ENCODE measurements around the gene ASTN2.

The ASTN2 gene

DNA sequence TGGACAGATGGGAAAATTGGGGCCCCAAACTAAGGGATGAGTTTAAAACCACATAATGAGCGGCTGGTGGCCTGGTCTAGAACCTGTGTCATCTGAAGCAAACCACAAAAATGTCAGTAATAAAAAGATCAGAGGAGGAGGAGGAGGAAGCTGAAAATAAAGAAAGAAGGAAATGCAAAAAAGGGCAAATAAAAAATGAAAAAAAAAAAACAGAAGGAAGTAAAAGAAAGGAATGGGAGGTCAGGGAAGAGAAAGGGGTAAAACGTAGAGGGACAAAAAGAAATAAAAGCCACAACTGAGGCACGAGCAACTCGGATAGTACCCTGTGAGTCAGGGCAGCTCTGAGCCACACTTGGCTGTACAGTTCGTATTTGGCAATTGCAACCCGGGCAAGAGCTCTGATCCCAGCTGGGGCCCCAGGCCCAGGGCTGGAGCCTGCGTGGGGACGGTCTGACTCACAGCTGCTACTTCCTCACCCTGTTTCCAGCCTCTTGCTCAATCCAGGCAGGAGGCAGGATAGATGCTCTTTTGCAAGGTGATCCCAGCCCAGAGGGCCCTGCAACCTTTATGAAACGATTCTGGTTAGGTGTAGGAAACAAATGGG, 865.7 kb downstream of the ASTN2 start:
- H3K27me3 ChIP-seq (ENCODE audit: insufficient read depth, low read length), result no peaks in the 10 kb centered on the region
- H2AFZ ChIP-seq (ENCODE audit: low read depth, low read length), result no peak overlapping the region
- no peaks in the 10 kb centered on the region for H3K9me3 ChIP-seq (ENCODE audit: low read length)
- peaks cover 7% of the 10 kb centered on the region for H3K4me1 ChIP-seq (ENCODE audit: insufficient read depth, low read length)
- no peaks in the 10 kb centered on the region for H3K36me3 ChIP-seq (ENCODE audit: insufficient read depth, low read length)
- no peak overlapping the region for H3K4me3 ChIP-seq (ENCODE audit: low read length)

DNA sequence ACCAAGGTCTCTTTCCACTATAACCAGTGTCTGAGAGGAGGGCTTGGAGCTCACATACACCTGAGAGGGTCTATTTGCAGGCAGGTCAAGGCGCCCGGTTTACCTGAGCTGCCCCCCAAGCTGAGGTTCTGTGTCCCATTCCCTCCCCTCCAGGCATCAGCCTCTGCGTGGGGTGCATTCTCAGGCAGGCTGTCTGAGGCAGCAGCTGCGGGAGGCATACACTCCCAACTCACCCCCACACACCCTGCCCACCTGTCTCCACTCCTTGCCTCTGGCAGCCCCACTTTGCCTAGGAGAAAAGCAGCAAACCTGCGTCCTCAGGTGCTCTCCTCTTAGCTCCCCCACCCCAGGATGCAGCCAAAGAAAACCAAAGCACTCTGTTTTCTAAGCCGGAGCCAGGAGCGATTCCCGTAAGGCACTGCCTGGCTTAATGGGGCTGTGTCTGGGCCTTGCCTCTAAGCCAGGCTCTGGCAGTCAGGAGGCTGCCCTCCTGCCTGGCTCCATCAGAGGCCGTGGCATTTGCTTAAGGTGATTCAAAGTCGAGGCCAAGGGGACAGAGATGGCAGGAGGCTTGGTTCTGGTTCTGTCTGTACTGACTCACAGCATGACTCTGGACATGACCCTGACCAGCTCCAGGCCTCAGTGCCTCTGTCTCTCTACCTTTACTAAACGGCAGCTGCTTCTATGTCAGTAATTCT, 867.0 kb downstream of the ASTN2 start:
- Histone ChIP-seq H3K27me3 (ENCODE audit: insufficient read depth, low read length) (no peaks in the 10 kb centered on the region), H2AFZ (ENCODE audit: low read depth, low read length) (no peak overlapping the region), H3K9me3 (ENCODE audit: low read length) (no peaks in the 10 kb centered on the region), H3K4me1 (ENCODE audit: insufficient read depth, low read length) (peaks cover 7% of the 10 kb centered on the region), H3K36me3 (ENCODE audit: insufficient read depth, low read length) (no peaks in the 10 kb centered on the region), H3K4me3 (ENCODE audit: low read length) (no peak overlapping the region)

DNA sequence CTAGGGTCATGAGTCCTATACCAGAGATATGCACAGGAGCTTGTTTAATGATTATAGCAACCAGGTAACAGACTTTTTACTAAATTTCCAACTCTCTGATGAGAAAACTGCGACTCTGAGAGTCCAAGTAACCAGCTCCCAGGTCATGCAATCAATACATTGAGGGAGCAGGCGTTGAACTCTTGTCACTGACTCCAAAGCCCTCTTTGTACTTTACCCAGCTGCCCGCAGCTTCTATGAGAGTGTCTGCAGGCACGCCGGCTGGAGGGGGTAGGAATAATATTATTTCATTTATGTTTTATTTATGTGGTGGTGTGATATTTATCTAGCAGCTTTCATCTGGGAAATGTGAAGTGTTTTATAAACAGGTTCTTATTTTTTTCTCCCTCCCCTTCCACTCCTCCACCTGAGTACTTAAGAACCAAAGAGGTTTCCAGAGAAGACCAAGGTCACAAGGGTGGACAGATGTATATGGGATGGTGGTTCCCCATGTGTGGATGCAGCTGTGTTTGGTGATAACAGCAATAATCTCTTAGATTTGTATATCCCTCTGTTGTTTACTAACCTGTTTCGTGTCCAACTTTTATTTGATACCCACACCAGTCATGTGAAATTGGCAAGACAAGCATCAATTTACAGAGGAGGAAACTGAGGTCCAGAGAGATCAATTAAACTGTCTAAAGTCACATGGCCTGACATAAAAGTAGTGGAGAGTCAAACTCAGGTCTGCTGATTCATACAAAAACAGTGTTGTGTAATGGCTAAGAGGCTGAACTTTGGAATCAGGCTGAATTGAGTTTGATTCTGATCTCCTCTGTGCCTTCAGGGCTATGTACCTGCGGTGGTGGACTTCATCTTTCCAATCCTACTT, 867.9 kb downstream of the ASTN2 start:
- H3K4me1 ChIP-seq (ENCODE audit: insufficient read depth, low read length), result peaks cover 7% of the 10 kb centered on the region
- H3K36me3 ChIP-seq (ENCODE audit: insufficient read depth, low read length), result no peaks in the 10 kb centered on the region
- H2AFZ ChIP-seq (ENCODE audit: low read depth, low read length), result no peak overlapping the region
- H3K27me3 ChIP-seq (ENCODE audit: insufficient read depth, low read length), result no peaks in the 10 kb centered on the region
- no peaks in the 10 kb centered on the region for H3K9me3 ChIP-seq (ENCODE audit: low read length)
- H3K4me3 ChIP-seq (ENCODE audit: low read length), result no peak overlapping the region

DNA sequence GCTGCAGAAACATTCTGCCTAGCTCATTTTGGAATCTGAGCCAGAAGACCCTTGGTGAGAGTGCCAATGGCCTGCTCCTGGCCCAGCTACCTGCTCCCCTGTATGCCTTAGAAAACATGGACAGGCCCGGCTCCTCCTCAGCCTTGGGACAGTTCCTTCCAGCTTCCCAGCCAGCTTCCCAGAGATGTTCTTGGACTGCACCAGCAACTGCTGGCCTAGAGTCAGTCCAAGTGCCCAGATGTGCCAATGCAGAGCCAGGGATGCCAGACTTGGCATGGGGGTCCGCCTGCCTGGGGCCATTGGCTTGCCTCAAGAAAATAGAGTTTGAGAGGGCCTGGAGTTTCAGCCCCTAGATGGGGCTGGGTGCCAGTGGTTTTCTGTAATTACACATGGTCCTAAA, 870.0 kb downstream of the ASTN2 start:
- Histone ChIP-seq H3K4me3 (ENCODE audit: low read length) (no peak overlapping the region), H3K4me1 (ENCODE audit: insufficient read depth, low read length) (no peaks in the 10 kb centered on the region), H3K36me3 (ENCODE audit: insufficient read depth, low read length) (no peaks in the 10 kb centered on the region), H3K27me3 (ENCODE audit: insufficient read depth, low read length) (no peaks in the 10 kb centered on the region), H2AFZ (ENCODE audit: low read depth, low read length) (no peak overlapping the region), H3K9me3 (ENCODE audit: low read length) (no peaks in the 10 kb centered on the region)

DNA sequence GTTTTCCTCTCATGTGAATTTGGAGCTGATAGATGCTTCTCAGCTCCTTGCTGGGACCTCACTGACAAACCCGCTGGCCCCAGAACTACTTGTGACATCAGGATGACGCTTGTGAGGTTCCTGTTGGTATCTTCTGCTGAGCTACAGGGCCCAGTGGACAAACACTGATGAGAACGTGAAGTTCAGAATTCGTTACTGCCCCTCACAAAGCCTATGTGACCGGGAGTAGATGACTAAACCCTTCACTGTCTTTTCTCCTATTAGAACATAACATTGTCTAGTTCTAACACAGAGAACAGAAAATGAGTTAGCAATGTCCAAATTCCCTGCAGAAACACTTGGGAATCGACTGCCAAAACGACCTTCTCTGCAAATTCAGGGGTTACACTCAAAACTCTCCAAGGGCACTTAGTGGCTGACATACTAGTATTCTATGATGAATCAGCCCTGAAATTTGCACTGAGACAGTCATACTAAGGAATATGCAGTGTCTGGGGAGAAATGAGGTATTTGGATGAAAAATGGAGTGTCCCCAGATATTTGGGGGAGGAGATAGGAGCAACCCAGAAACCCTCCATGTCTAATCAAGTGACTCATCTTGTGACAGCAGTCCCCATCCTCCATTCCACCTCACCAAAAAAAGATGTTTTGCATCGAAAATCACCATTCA, 871.0 kb downstream of the ASTN2 start:
- Histone ChIP-seq H3K9me3 (ENCODE audit: low read length) (no peaks in the 10 kb centered on the region), H3K36me3 (ENCODE audit: insufficient read depth, low read length) (no peaks in the 10 kb centered on the region), H3K27me3 (ENCODE audit: insufficient read depth, low read length) (no peaks in the 10 kb centered on the region), H3K4me3 (ENCODE audit: low read length) (no peak overlapping the region), H3K4me1 (ENCODE audit: insufficient read depth, low read length) (no peaks in the 10 kb centered on the region), H2AFZ (ENCODE audit: low read depth, low read length) (no peak overlapping the region)

DNA sequence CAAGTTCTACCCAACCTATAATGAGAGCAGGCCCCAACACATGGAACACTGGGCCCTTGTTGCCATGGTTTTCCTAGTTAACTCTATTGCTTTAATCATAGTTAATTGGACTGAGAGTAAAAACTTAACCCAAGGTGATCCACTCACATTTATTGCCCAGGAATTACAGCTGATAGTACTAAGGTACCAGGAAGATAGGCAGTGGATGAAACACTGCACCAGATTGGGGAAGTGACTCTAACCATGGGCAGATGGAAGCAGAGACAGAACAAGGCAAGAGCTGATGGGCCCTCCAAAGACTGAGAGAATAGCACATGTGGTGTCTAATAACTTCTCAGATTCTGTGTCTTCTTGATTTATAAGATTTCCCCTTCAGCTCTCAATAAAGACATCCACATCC, 873.5 kb downstream of the ASTN2 start:
- no peak overlapping the region for H2AFZ ChIP-seq (ENCODE audit: low read depth, low read length)

DNA sequence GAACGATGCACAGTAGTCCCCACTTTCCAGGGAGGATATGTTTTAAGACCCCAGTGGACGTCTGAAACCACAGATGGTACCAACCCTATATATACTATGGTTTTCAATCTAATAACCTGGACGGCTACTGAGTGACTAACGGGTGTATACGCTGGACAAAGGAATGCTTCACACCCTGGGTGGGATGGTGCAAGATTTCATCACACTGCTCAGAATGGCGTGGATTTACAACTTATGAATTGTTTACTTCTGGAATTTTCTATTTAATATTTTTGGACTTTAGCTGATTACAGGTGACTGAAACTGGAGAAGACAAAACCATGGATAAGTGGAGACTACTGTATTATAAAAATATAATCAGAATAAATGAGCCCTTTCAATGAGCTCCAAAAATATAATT, 875.3 kb downstream of the ASTN2 start:
- no peak overlapping the region for H2AFZ ChIP-seq (ENCODE audit: low read depth, low read length)
- no peaks in the 10 kb centered on the region for H3K4me1 ChIP-seq (ENCODE audit: insufficient read depth, low read length)
- no peak overlapping the region for H3K4me3 ChIP-seq (ENCODE audit: low read length)
- no peaks in the 10 kb centered on the region for H3K27me3 ChIP-seq (ENCODE audit: insufficient read depth, low read length)
- H3K36me3 ChIP-seq (ENCODE audit: insufficient read depth, low read length), result no peaks in the 10 kb centered on the region
- H3K9me3 ChIP-seq (ENCODE audit: low read length), result no peaks in the 10 kb centered on the region

More for the DNA sequence above, 873.5 kb downstream of the ASTN2 start:
- no peak overlapping the region for H3K4me3 ChIP-seq (ENCODE audit: low read length)
- H3K9me3 ChIP-seq (ENCODE audit: low read length), result no peaks in the 10 kb centered on the region
- H3K27me3 ChIP-seq (ENCODE audit: insufficient read depth, low read length), result no peaks in the 10 kb centered on the region
- no peaks in the 10 kb centered on the region for H3K36me3 ChIP-seq (ENCODE audit: insufficient read depth, low read length)
- H3K4me1 ChIP-seq (ENCODE audit: insufficient read depth, low read length), result no peaks in the 10 kb centered on the region

DNA sequence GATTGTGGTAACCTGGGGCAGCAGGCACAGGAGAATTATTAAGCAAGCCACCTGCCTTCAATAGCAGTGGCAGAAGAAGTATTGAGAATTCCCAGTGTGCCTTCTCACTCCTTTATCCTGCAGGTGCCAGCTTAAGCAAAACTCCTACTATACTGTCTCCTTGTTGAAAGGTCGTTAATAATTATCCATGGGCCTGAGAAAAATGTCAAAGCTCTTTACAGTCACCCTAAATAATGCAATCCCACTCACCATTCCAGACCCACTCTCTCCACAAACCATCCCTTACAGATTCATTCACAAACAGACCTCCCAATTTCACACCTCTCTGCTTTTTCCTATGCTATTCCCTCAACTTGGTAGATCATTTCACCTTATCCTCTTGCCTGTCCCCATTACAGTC, 889.2 kb downstream of the ASTN2 start:
- H3K36me3 ChIP-seq (ENCODE audit: insufficient read depth, low read length), result no peaks in the 10 kb centered on the region
- no peak overlapping the region for H3K4me3 ChIP-seq (ENCODE audit: low read length)
- no peaks in the 10 kb centered on the region for H3K27me3 ChIP-seq (ENCODE audit: insufficient read depth, low read length)
- no peak overlapping the region for H2AFZ ChIP-seq (ENCODE audit: low read depth, low read length)
- no peaks in the 10 kb centered on the region for H3K4me1 ChIP-seq (ENCODE audit: insufficient read depth, low read length)
- peaks cover 5% of the 10 kb centered on the region for H3K9me3 ChIP-seq (ENCODE audit: low read length)

DNA sequence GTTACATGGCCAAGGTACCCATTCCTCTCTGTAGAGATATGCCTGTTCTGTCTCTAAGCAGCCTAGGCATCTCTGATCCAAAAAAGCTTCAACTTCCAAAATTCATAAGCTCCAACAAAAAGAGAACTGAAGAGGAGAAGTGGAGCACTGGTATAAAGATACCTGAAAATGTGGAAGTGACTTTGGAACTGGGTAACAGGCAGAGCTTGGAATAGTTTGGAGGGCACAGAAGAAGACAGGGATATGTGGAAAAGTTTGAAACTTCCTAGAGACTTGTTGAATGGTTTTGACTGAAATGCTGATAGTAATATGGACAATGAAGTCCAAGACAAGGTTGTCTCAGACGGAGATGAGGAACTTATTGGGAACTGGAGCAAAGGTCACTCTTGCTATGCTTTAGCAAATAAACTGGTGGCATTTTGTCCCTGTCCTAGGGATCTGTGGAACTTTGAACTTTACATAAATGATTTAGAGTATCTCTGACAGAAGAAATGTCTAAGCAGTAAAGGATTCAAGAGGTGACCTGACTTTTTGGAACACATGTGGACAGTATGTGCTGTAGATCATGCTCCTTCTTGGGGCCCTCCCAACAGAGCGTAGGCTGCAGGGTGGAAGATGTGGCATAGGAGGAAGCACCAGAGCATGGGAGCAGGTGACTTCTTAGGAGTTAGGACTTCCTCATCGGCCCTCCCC, 889.9 kb downstream of the ASTN2 start:
- Histone ChIP-seq H3K36me3 (ENCODE audit: insufficient read depth, low read length) (no peaks in the 10 kb centered on the region), H3K4me3 (ENCODE audit: low read length) (no peak overlapping the region)

DNA sequence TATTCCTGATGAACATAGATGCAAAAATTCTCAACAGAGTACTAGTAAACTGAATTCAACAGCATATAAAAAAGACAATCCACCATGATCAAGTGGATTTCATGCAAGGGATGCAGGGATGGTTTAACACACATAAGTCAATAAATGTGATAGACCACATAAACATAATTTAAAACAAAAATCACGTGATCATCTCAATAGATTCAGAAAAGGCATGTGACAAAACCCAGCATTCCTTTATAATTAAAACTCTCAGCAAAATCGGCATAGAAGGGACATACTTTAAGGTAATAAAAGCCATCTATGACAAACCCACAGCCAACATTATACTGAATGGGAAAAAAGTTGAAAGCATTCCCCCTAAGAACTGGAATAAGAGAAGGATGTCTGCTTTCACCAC, 894.6 kb downstream of the ASTN2 start:
- no peak overlapping the region for H2AFZ ChIP-seq (ENCODE audit: low read depth, low read length)
- no peaks in the 10 kb centered on the region for H3K4me1 ChIP-seq (ENCODE audit: insufficient read depth, low read length)

More for the DNA sequence above, 889.9 kb downstream of the ASTN2 start:
- no peaks in the 10 kb centered on the region for H3K4me1 ChIP-seq (ENCODE audit: insufficient read depth, low read length)
- no peaks in the 10 kb centered on the region for H3K27me3 ChIP-seq (ENCODE audit: insufficient read depth, low read length)
- peaks cover 5% of the 10 kb centered on the region for H3K9me3 ChIP-seq (ENCODE audit: low read length)
- no peak overlapping the region for H2AFZ ChIP-seq (ENCODE audit: low read depth, low read length)

DNA sequence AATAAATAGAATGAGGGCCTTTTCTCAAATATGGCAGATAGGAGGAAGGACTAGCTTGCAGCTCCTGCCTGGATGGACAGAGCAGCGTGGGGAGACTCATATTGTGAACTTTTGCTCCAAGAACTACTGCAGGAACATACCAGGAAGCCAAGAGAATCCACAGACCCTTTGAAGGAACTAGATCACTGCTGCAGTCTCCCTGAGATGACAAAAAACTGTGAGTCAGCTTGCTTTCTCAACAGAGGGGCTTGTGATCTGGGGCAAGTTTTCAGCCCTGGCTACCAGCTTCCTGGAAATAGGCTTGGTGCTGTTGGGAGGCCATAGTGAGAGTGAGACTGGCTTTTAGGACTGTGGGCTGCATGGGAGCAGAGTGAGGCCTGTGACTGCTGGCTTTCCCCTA, 898.4 kb downstream of the ASTN2 start:
- Histone ChIP-seq H3K9me3 (ENCODE audit: low read length) (peaks cover 3% of the 10 kb centered on the region), H3K4me1 (ENCODE audit: insufficient read depth, low read length) (no peaks in the 10 kb centered on the region), H3K27me3 (ENCODE audit: insufficient read depth, low read length) (no peaks in the 10 kb centered on the region), H2AFZ (ENCODE audit: low read depth, low read length) (no peak overlapping the region), H3K36me3 (ENCODE audit: insufficient read depth, low read length) (no peaks in the 10 kb centered on the region), H3K4me3 (ENCODE audit: low read length) (no peak overlapping the region)

More for the DNA sequence above, 894.6 kb downstream of the ASTN2 start:
- H3K36me3 ChIP-seq (ENCODE audit: insufficient read depth, low read length), result no peaks in the 10 kb centered on the region
- no peaks in the 10 kb centered on the region for H3K27me3 ChIP-seq (ENCODE audit: insufficient read depth, low read length)
- H3K4me3 ChIP-seq (ENCODE audit: low read length), result no peak overlapping the region
- peaks cover 2% of the 10 kb centered on the region for H3K9me3 ChIP-seq (ENCODE audit: low read length)

DNA sequence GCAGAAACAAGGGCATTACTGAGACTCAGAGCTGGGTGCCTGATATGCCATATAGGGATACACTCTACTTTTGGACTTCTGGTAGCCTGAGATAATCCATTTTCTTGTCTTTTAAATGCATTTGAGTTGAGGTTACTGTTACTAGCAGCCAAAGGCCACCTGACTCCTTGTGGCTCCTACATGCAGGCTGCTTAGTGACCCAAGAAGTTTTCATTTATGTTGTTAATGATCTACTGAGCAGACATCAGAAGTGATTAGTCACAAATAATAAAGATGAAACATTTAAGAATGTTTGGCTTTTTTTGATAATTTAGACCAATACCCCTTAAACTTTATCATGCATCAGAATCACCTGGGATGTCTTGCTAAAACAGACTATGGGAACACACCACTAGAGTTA, 899.3 kb downstream of the ASTN2 start:
- H3K4me1 ChIP-seq (ENCODE audit: insufficient read depth, low read length), result no peaks in the 10 kb centered on the region
- H3K36me3 ChIP-seq (ENCODE audit: insufficient read depth, low read length), result no peaks in the 10 kb centered on the region
- H2AFZ ChIP-seq (ENCODE audit: low read depth, low read length), result no peak overlapping the region
- H3K27me3 ChIP-seq (ENCODE audit: insufficient read depth, low read length), result no peaks in the 10 kb centered on the region
- H3K4me3 ChIP-seq (ENCODE audit: low read length), result no peak overlapping the region
- H3K9me3 ChIP-seq (ENCODE audit: low read length), result peaks cover 3% of the 10 kb centered on the region
